HG03442 (cell line): ENCODE results near the gene COG2.

ENCODE experiments used
- ATAC-seq: cut with Tn5 transposase; IDR thresholded peaks from one replicate; pipeline ENCODE4 v1.9.1; 2021; ENCODE audit warnings: mild to moderate bottlenecking, moderate library complexity; ENCODE audit not compliant: unreplicated experiment

The COG2 gene

GRCh38 chr1:230668227-230668626, 25.9 kb downstream of the COG2 start:
- ATAC-seq, result no peak

- no peak for ATAC-seq
Observed at GRCh38 chr1:230669543-230669942, 27.3 kb downstream of the COG2 start.

- no peak for ATAC-seq
Observed at GRCh38 chr1:230674581-230674980, 32.3 kb downstream of the COG2 start.

GRCh38 chr1:230677200-230677599, 34.9 kb downstream of the COG2 start:
- ATAC-seq, result no peak

DNA sequence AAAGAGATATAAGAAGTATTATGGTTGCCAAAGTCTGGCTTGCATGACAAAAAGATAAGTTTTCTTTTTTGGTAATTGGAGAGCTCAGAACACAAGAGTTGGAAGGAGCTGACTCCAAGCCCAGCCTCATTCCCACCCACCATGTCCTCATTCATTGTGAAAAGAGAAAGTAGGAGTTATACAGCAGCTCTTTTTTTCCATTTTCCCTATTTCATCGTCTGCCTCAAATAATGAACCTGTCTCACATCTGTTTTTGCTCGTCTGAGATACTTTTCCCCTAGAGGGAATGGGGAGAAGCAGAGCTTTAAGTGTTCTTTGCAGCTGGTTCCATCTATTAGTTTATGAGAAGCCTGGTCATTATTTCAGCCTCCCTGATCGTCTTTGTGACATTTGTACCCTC, 36.9 kb downstream of the COG2 start:
- ATAC-seq, result no peak

DNA sequence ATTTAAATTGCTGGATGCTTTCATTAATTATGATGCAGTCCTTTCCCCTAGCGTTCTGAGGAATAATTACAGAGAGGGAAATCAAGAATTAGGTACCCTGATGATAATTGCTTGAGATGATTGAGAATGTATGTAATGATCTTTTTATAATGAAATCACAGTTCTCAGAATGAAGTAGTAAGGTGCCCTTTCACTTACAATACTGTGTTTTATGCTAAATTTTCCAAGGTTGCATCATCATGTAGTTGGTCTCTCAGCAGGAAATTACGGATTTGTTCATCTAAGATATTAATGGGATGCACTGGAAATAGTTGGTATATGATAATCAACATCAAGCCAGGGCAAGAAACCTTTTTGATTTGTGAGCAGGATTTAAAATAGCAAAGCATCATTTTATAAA, 37.5 kb downstream of the COG2 start:
- ATAC-seq, result no peak

DNA sequence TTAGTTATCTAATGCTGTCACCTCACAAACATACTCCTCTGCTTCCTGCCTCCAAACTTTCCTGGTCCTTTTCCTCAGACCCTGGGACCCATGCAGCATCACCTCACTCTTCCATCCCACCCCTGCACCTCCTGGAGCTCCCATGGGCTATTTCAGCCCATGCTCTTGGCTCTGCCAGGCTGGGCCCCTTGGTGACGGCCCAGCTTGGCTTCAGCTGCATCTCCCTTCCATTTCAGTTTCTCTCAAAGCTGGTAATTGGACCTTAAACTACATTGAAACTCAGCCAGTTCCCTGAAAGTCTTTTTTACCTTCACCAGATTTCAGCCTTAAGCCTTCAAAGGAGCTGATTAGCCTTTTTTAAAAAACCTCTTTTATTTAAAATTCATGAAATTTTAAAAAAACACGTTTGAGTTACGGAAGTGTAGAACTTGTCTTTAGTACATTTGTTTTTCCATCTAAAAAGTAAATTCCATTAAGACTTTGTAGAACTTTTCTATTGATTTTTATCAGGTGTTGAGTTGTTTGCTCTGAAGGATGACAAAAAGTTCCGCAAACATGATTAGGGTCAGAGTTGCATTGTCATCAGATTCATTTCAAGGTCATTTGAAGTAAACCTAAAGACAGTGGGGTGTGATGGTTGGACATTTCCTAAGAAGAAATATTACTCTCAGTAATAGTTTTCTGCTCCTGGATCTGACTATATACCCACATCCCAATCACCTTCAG, 38.2 kb downstream of the COG2 start:
- no peak for ATAC-seq

DNA sequence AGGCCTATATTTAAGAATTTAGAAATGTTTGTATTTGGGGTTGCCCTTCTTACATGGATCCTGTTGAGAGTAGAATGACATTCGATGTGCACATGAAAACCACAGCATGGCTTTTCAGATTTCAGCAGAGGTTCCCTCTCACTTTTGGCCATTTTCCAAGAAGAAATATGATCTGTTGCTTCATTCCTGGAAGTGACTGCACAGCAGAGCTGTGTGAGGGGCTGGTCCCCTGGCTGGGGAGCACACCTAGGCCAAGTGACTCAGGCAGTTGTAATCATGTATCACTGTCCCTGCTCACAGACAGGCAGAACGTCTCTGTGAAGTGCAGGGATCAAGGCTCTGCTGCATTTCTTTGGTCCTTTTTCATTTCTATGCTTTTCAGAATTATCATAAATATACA, 39.3 kb downstream of the COG2 start:
- no peak for ATAC-seq

- ATAC-seq, result no peak
Observed at GRCh38 chr1:230682274-230682673, 40.0 kb downstream of the COG2 start.

DNA sequence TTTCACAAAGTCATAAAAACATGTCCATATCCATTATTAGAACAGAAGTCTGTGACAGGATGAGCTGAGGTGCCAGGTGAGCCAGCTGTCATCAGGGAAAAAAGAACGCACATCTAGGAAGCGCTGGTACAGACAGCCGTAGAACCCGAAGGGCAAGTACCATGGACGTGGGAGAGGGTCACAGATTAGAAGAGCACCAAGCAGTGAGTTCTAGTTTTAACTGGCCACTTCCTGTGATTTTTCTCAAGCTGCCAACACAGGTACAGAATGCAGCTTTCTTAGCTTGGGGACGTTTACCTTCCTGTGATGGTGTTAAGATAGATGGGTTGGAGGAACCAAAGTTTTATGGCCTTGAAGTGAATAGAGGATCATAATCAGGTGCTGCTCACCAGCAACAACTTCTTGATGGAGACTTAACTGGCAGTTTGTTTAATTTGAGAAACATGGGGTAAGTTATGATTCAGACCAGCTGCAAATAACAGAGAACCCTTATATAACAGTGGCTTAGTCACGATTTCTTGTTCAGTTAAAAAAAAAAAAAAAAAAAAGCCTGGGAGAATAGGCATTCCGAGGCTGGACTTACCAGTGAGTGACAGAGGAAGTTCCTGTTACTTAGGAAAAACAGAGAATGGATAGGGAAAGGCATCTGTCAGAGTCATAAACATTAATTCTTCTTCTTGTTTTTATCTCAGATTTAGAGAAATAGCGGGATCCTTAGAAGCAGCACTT, 40.8 kb downstream of the COG2 start:
- no peak for ATAC-seq

- no peak for ATAC-seq
Observed at GRCh38 chr1:230684146-230684545, 41.9 kb downstream of the COG2 start.

- no peak for ATAC-seq
Observed at GRCh38 chr1:230684998-230685397, 42.7 kb downstream of the COG2 start.

DNA sequence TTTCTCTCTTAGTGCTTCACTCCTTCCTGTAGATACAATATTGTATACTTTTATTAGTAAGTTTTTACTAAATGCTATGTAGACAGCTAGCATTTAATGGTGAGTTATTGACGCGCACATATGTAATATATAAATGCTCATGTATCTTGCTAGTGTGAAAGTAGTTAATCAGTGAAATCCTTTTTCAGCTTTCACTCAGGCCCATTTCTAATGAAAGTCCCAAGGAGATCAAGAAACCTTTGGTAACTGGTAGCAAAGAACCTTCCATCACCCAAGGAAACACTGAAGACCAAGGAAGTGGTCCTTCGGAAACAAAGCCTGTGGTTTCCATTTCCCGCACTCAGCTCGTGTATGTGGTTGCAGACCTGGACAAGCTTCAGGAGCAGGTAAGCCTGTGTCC, 44.5 kb downstream of the COG2 start:
- ATAC-seq, result no peak

- no peak for ATAC-seq
Observed at GRCh38 chr1:230690101-230690500, 47.8 kb downstream of the COG2 start.

- no peak for ATAC-seq
Observed at GRCh38 chr1:230691615-230692014, 49.3 kb downstream of the COG2 start.

DNA sequence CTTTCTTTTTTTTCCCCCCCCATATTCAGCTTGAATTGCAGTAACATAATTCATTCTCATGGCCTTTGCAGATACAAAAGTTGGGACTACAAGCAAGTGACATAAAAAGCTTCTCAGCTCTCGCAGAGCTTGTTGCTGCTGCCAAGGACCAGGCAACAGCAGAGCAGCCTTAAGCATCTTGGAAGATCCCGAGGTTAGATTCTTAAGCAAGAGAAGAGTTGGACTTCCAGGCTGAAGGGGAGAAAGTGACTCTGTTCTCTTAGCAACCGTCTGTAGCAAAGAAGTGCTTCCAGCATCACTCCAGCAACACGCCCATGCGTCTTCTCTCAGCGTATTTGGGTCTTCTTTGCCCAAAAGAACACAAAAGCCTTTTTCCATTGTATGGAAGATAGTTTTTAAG, 50.9 kb downstream of the COG2 start:
- ATAC-seq, result no peak

DNA sequence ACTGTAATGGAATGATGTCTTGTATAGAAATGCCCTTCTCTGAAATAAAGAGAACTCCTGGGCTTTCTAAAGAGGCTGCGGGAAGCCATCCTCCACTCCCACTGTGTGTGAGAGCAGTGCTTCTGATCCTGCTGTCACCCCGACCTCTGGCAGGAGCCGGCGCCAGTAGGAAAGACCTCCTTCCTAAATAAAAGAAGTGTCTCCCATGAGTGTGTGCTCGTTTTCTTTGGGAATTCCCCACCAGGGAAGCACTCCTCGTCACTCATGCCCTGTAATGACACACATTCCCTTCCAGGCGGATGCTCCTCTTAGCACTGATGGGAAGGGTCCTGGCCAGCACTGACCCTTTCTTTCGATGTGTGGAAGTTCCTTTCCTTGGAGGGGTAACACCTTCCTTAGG, 51.5 kb downstream of the COG2 start:
- ATAC-seq, result no peak

DNA sequence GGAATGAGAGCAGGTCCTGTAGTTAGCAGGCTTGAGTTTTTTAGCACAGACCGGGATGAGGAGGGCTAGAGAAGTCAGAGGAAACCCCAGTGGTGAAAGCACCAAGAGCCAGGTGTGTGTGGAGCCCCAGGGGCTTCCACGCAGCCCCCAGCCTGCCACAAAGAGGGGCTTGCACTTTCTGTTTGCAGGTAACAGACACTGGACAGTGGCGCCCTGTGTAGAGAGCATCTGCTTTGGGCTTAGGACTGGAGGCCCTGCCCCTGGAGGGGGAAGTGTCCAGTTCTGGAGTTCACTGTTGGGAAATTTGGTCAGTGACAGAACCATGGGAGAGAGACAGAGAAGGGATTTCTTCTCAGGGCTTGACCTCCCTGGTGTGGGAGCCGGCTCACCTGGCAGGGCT, 52.2 kb downstream of the COG2 start:
- no peak for ATAC-seq

DNA sequence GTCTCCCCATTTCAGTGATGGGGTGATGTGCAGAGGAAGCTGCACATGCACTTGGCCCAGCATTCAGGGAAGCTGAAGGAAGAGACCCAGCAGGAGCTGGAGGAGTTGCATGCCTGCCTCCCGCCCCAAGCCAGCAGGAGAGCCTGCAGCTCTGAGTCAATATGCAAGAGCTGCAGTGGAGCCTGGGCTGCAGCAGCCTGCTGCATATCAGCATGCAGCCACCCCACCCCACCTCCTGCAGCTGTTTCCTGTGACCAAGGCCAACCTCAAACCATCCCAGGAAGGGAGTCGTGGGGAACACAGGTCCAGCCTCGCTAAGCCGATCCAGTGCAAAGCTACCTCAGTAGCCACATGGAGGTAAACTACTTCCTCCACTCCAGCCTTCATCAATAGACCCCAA, 52.7 kb downstream of the COG2 start:
- no peak for ATAC-seq

DNA sequence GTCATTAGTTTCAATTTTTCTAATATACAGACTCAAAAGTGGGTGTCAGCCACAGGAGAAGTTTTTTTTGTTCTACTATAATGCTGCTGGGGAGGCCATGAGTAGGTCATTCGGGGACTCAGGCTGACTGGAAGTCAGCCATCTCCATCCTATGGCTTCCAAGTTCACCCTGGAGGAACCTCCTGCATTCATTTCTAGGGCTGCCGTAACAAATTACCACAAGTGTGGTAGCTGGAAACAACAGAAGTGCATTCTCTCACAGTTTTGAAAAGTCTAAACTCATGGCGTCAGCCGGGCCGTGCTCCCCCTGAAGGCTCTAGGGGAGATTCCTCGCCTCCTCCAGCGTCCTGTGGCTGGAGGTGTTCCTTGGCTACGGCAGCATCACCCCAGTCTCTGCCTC, 53.9 kb downstream of the COG2 start:
- no peak for ATAC-seq

- no peak for ATAC-seq
Observed at GRCh38 chr1:230696722-230697437, 54.6 kb downstream of the COG2 start.

- ATAC-seq, result no peak
Observed at GRCh38 chr1:230698130-230698529, 55.8 kb downstream of the COG2 start.
